Stimulated activated CD4-positive, alpha-beta T cell treated with anti-CD3 and anti-CD28 coated beads, Interleukin-12 subunit alpha, Interleukin-12 subunit beta, amount 100 ng/mL, for 4 hours (primary cell): Measurements from ENCODE around the gene UBTD1.
A peak's percentile ranks its signal among the peaks of the same experiment; 100 is the strongest.
"Not testable (repeated sequence)": the region's sequence is repeated elsewhere in the genome, so short reads cannot be mapped to it uniquely, and the experiment has no call there.

Experiments
- DNase-seq: peaks from one replicate; pipeline ENCODE4 v3.0.0-alpha.2; 2020

Gene UBTD1

DNA sequence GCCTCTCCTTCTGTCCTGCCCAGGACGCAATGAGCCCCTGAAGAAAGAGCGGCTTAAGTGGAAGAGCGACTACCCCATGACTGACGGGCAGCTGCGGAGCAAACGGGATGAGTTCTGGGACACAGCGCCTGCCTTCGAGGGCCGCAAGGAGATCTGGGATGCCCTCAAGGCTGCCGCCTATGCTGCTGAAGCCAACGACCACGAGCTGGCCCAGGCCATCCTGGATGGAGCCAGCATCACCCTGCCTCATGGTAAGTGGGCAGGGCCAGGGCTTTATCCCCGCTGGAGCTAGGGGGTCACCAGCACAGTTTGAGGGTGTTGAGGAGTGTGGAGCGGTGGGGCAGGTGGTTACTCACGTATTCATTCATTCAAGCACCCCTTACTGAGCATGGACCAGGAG lies 69.2 kb downstream of the UBTD1 start:
- DNase-seq, result no peak

DNA sequence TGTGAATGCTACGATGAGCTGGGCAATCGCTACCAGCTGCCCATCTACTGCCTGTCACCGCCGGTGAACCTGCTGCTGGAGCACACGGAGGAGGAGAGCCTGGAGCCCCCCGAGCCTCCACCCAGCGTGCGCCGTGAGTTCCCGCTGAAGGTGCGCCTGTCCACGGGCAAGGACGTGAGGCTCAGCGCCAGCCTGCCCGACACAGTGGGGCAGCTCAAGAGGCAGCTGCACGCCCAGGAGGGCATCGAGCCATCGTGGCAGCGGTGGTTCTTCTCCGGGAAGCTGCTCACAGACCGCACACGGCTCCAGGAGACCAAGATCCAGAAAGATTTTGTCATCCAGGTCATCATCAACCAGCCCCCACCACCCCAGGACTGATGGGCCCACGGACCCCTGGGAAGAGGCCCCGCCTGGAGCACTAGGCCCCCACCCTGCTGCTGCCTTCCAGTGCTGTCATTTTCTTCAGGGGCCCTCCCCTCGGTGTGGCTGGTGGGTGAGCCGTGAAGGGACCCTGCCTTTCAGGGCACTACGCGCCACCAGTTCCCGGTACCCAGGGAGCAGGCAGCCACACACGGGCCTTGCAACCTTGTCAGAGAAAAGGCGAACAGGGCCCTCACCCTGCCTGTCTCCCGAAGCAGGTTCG lies 71.5 kb downstream of the UBTD1 start:
- DNase-seq, result no peak

GRCh38 chr10:97570789-97571471 lies 72.2 kb downstream of the UBTD1 start:
- DNase-seq, result no peak

DNA sequence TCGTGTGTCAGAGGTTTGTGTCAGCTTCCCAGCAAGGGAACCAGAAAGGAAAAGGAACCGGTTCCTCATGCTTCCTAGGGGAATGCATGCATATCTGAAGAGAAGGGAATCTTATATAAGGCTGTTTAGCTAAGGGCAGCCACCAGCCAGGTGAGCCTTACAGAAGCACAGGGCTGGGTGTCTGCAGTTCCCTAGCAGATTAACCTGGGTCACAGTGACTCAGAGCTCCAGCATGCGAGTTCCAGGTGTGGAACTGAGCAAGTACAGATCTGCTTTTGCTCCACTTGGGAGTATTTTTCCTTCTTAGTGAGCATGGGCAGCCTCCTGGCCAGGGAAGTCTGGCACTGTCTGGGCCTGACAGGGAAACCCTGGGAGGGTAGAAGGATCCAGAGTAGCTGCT lies 72.9 kb downstream of the UBTD1 start:
- DNase-seq, result no peak

- DNase-seq, result peak; percentile 51
These were observed 73.7 kb downstream of the UBTD1 start, which contains the start of gene ANKRD2 for GRCh38 chr10:97572214-97572989. Gene ANKRD2, plus strand, starts transcription at chr10:97572779. Its CDS starts 10 bp downstream, at chr10:97572789.

- DNase-seq, result no peak
These were observed 74.3 kb downstream of the UBTD1 start for GRCh38 chr10:97573021-97573420.

DNA sequence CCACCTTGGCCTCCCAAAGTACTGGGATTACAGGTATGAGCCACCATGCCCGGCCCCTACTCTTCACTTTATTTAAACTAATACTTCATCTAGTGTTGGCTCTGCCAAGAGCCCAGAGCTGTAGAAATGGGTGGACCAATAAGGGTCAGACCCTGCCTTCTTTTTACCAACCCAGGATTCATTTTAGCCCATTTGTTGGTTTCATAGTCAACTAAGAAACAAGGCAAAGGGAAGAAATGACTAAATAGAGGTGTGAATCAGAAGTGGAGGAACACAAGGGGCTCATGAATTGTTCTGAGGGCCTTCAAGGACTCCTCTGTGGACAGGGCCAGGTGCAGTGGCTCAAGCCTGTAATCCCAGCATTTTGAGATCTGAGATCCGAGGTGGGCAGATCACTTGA lies 74.9 kb downstream of the UBTD1 start:
- no peak for DNase-seq

DNA sequence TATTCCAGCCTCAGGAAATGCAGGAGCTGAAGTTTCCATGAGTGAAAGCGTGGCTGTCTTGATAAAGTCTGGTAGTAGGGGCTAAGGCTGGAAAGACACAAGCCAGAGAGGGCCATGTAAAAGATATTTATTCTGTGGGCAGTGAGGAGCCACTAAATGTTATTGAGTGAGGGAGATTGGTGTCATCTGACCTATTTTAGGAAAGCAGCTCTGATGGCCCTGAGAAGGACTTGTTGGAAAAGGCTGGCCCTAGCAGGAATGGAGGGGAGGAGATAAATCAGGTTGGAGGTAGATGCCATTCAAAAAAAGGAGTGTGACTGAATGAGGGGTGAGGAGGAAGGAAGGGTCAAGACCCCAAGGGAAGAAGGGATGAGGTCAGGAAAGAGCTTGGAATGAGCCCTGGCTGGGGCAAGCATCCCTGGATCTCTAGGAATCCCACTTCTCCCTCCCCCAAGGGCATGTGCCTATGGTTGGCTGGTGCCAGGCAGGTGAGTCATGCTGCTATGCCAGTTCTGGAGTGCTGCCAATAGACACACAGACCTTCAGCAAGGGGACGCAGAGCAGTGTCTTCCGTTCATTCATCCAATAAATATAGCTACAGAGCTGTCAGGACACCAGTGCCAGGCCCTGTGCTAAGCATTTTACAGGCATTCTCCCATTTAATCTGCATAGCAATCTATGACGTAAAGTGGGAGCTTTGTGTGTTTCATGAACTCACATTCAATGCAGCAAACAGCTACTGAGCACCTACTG lies 75.8 kb downstream of the UBTD1 start:
- no peak for DNase-seq

GRCh38 chr10:97575127-97575668 lies 76.5 kb downstream of the UBTD1 start:
- no peak for DNase-seq

DNA sequence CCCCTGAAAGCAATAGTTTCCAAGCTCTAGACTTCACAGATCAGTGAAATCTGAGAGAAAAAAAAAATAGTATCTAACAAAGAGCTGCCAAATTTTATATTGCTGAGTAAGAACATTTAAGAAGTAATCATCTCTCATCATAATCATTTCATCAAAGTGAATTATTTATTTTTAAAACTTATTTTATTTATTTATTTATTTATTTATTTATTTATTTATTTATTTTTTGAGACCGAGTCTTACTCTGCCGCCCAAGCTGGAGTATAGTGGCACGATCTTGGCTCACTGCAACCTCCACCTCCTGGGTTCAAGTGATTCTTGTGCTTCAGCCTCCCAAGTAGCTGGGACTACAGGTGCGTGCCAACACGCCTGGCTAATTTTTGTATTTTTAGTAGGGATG lies 77.8 kb downstream of the UBTD1 start:
- not testable (repeated sequence) for DNase-seq

- no peak for DNase-seq
These were observed 79.0 kb downstream of the UBTD1 start for GRCh38 chr10:97577701-97578100.

GRCh38 chr10:97578171-97578844 lies 79.6 kb downstream of the UBTD1 start:
- DNase-seq, result no peak

DNA sequence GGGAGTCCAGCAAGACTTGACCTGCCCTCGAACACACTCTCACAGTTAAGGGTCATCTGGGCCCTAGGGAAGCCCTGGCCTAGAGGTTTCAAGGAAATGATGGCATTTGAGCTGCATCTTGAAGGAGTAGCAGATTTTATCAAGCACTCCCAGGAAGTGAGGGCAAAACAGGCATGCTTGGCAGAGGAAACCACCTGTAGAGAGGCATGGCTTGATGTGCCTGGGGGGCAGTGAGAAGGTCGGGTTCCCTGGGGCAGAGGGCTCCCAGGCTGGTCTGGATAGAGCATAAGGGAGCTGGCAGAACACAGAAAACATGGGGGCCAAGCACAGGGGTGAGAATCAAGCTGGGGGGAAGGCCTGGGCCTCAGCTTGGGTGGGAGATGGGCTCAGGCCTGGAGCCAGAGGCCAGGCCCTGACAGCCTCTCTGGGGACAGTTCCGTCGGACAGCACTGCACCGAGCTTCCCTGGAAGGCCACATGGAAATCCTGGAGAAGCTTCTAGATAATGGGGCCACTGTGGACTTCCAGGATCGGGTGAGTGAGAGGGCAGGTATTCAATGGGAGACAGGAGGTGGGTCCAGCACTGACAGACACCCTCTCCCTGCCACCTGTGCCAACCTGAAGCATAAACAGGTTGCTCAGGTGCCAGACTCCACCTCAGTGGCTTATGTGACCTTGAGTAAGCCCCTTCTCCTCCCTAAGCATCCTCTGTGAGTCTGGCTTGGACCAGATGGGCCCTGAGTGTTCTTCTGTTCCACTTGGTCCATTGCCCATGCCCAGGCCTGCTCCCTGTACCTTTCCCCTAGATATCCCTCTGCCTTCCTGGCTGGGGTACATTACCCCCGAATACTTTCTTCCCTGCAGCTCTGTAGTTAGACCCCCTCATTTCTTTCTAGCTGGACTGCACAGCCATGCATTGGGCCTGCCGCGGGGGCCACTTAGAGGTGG lies 82.0 kb downstream of the UBTD1 start:
- no peak for DNase-seq

DNA sequence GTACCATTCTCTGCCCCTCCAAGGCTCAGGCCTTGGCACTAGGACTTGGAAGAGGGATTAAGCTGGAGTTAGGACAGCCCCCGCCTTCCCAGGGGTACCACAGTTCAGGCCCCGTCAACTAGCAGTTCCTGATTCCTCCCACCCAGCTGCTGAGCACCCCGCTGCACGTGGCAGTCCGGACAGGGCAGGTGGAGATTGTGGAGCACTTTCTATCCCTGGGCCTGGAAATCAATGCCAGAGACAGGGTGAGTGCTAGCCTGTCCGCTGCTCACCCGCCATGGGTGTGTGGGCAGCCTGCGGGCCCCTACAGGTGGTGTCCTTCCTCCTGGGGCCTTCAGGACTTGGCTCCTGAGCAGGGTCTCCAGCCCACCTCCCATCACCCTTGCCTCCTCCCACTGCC lies 83.4 kb downstream of the UBTD1 start:
- DNase-seq, result no peak

- DNase-seq, result no peak
These were observed 84.8 kb downstream of the UBTD1 start for GRCh38 chr10:97583476-97583875.

- no peak for DNase-seq
These were observed 85.5 kb downstream of the UBTD1 start, which contains the start of gene HOGA1 for GRCh38 chr10:97584060-97584797. Gene HOGA1, plus strand, starts transcription at chr10:97584389. Its CDS starts 315 bp downstream, at chr10:97584704.

DNA sequence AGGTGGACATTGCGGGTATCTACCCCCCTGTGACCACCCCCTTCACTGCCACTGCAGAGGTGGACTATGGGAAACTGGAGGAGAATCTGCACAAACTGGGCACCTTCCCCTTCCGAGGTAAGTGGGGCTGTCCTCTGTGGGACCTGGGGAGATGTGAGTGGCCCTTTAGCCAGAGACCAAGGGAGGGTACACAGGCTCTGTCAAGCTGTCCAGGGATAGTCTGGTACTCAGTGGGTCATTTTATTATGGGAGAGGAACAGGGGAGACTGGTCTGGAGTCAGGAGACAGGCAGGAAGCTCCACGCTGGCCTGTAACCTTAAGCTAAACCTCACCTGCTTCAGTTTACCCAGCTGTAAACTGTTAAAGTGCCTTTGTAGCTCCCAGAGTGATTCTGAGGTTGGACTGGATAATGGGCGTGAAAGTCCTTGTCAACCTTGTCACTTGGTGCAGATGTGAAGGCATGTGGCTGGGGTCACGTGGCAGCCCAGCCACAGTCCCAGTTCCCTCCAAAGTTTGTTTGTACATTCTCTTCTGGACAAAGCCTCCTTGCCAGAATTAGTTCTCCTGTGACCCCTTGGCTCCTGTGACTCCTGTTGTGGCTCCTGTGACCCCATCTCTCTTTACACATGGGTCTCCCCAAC lies 86.2 kb downstream of the UBTD1 start:
- no peak for DNase-seq

DNA sequence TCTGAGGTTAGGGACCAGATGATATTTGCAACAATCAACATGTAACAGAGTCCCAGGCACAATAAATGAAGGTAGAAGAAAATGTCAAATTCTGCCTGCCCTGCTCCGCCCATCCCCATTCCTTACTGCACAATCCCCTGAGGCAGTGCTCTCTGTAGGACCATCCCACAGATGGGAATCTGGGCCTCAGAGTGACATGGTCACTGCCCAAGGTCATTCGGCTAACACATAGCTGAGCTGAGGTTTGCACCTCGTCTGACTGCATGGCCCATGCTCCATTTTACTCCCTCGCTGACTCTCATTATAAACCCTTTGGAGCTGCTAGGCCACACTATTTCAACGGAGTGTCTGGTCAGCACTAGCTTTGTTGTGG lies 86.7 kb downstream of the UBTD1 start:
- no peak for DNase-seq

- no peak for DNase-seq
These were observed 88.5 kb downstream of the UBTD1 start for GRCh38 chr10:97587183-97587582.

GRCh38 chr10:97589479-97589878 lies 90.8 kb downstream of the UBTD1 start, which contains the start of gene C10orf62:
Gene C10orf62, plus strand, starts transcription at chr10:97589721. Its CDS starts 177 bp downstream, at chr10:97589898.
- no peak for DNase-seq
